ENCODE measurements around the gene EIF4E2.

GRCh38 chr2:232604535-232604934 is 54.0 kb downstream of the EIF4E2 start:
- TF ChIP-seq GATA2 (IDR thresholded peaks at IDR 0.05; ENCODE audit: low read depth, low read length) (no peak), GATA3 (IDR thresholded peaks at IDR 0.05; ENCODE audit: low read depth, low read length) (no peak)
